ENCODE data around the gene CRYM.

Gene CRYM

GRCh38 chr16:21260870-21261791 lies 17.0 kb downstream of the CRYM start (continued):
- peak; percentile 58 for TF ChIP-seq PRDM10 (tag by site-specific recombination; IDR thresholded peaks at IDR 0.05)

- Histone ChIP-seq H3K4me1 (ENCODE audit: control insufficient read depth, insufficient read depth, low read length) (no peaks in the 10 kb centered on the region), H3K4me3 (ENCODE audit: low read depth, low read length) (no peak overlapping the region), H3K27ac (ENCODE audit: extremely low read depth, low read depth, low read length) (no peak overlapping the region), H3K9me3 (ENCODE audit: control insufficient read depth, insufficient read depth, low read depth, low read length) (no peaks in the 10 kb centered on the region), H3K36me3 (ENCODE audit: control insufficient read depth in 2 of 2, insufficient read depth in 1 of 2, low read length in 2 of 2) (no peaks in the 10 kb centered on the region)
- TF ChIP-seq ZNF121 (tag by site-specific recombination; IDR thresholded peaks at IDR 0.05) (0 out of 2 replicates have a peak, but pooled peaks have one; percentile 20), ZNF133 (tag by site-specific recombination; IDR thresholded peaks at IDR 0.05) (no peak)
- POLR2A ChIA-PET, result no interaction called here
- CTCF ChIA-PET, result interaction anchor here (1.5 kb wide), 1 partner anchor 68 kb away, joined by 4 read pairs; no protein-coding TSS in a partner anchor
These were observed 20.8 kb downstream of the CRYM start for GRCh38 chr16:21257284-21257683.

- TF ChIP-seq ZBTB17 (tag by site-specific recombination; IDR thresholded peaks at IDR 0.05) (no peak), ZNF202 (tag by site-specific recombination; IDR thresholded peaks at IDR 0.05; ENCODE audit: borderline replicate concordance) (no peak), PBX3 (CRISPR knock-in tag; IDR thresholded peaks at IDR 0.05) (no peak), ZSCAN16 (tag by site-specific recombination; IDR thresholded peaks at IDR 0.05) (no peak), MEIS1 (CRISPR knock-in tag; IDR thresholded peaks at IDR 0.05; ENCODE audit: borderline replicate concordance) (no peak), KLF10 (tag by site-specific recombination; IDR thresholded peaks at IDR 0.05) (no peak), ELK4 (IDR thresholded peaks at IDR 0.05; ENCODE audit: borderline replicate concordance, low read depth, low read length) (no peak), ZNF596 (tag by site-specific recombination; IDR thresholded peaks at IDR 0.05) (no peak), ZNF184 (tag by site-specific recombination; IDR thresholded peaks at IDR 0.05) (no peak), ZNF777 (tag by site-specific recombination; IDR thresholded peaks at IDR 0.05; ENCODE audit: borderline replicate concordance) (no peak), ZNF121 (tag by site-specific recombination; IDR thresholded peaks at IDR 0.05) (no peak), ZNF391 (tag by site-specific recombination; IDR thresholded peaks at IDR 0.05; ENCODE audit: borderline replicate concordance, low read depth) (no peak), ZSCAN30 (tag by site-specific recombination; IDR thresholded peaks at IDR 0.05) (no peak), PATZ1 (tag by site-specific recombination; IDR thresholded peaks at IDR 0.05) (no peak), ZNF645 (tag by site-specific recombination; IDR thresholded peaks at IDR 0.05) (no peak), KLF1 (tag by site-specific recombination; IDR thresholded peaks at IDR 0.05) (no peak), ZNF404 (tag by site-specific recombination; IDR thresholded peaks at IDR 0.05) (no peak), BCL11A (tag by site-specific recombination; IDR thresholded peaks at IDR 0.05; ENCODE audit: low read depth) (no peak), SP3 (tag by site-specific recombination; IDR thresholded peaks at IDR 0.05) (no peak), RBAK (tag by site-specific recombination; IDR thresholded peaks at IDR 0.05) (no peak)
- POLR2A ChIA-PET, result no interaction called here
- Histone ChIP-seq H3K4me3 (ENCODE audit: low read depth, low read length) (no peak overlapping the region), H3K27ac (ENCODE audit: extremely low read depth, low read depth, low read length) (no peak overlapping the region), H3K9me3 (ENCODE audit: control insufficient read depth, insufficient read depth, low read depth, low read length) (no peaks in the 10 kb centered on the region), H3K36me3 (ENCODE audit: control insufficient read depth in 2 of 2, insufficient read depth in 1 of 2, low read length in 2 of 2) (no peaks in the 10 kb centered on the region), H3K4me1 (ENCODE audit: control insufficient read depth, insufficient read depth, low read length) (no peaks in the 10 kb centered on the region)
- CTCF ChIA-PET, result no interaction called here
These were observed 21.5 kb downstream of the CRYM start for GRCh38 chr16:21256636-21257035.
